GM12878 (cell line): ENCODE data around the gene RAP1GAP2. TPM values are rescaled to one million over a fixed set of nuclear protein-coding genes. Genes with fewer than 3 reads are reported as not detected.

Source experiments
- ATAC-seq: fragments of 200-7000 bp; cut with Tn5 transposase; 3 replicates; pipeline ENCODE4 v1.9.1; 2020; ENCODE audit warnings: mild to moderate bottlenecking, moderate library complexity
- BruUV-seq: library from RNA; stranded (reverse); fragments of 400-500 nt; replicated peaks from 2 replicates; lab custom pipeline; 2021; lab: Mats Ljungman, UMichigan
- CTCF ChIA-PET: fragments of 300-600 bp; sonication (Branson Sonifier 250); formaldehyde crosslinking; extraction: SDS; loops from one replicate; lab custom pipeline; 2021; ENCODE audit warnings: inconsistent platforms; lab: Yijun Ruan, JAX
- POLR2A ChIA-PET: fragments of 350-600 bp; formaldehyde crosslinking; extraction: SDS; loops from one replicate; lab custom pipeline; 2021; ENCODE audit warnings: inconsistent platforms; lab: Charles Lee
- RAD21 ChIA-PET: fragments of 300-600 bp; sonication (Branson Sonifier 250); formaldehyde crosslinking; loops from one replicate; lab custom pipeline; 2023; ENCODE audit warnings: antibody characterized with exemption; ENCODE audit not compliant: unreplicated experiment; lab: Charles Lee
- SMC1A ChIA-PET: fragments of 300-600 bp; sonication (Branson Sonifier 250); formaldehyde crosslinking; loops from one replicate; lab custom pipeline; 2023; ENCODE audit not compliant: unreplicated experiment, uncharacterized antibody; lab: Charles Lee
- DNase-seq: peaks from one replicate; pipeline ENCODE4 v3.0.0-alpha.2; 2011; ENCODE audit warnings: low read depth, low spot score
- FAIRE-seq: peaks from 3 replicates; lab custom pipeline; 2011; peaks lifted over from hg19 to GRCh38; lab: Jason Lieb, UNC
- H2AFZ ChIP-seq: 2 replicates; pipeline ENCODE4 v1.6.0; 2011; ENCODE audit warnings: low read depth, low read length, control low read depth; ENCODE audit not compliant: control insufficient read depth
- H3K27ac ChIP-seq: 2 replicates; pipeline ENCODE4 v1.5.1; 2011; ENCODE audit warnings: control low read depth; ENCODE audit not compliant: control insufficient read depth, insufficient read depth
- H3K27me3 ChIP-seq, 2 experiments: replicated peaks in 1 of 2; 2 replicates each; pipeline versions ENCODE4 v1.6.0 to v1.6.1; 2011; ENCODE audit warnings: low read length in 1 of 2; ENCODE audit not compliant: control insufficient read depth in 2 of 2, insufficient read depth in 2 of 2
- H3K36me3 ChIP-seq, 2 experiments: 2 replicates each; pipeline ENCODE4 v1.5.1; 2011; ENCODE audit warnings: low read length in 1 of 2; ENCODE audit not compliant: control insufficient read depth in 2 of 2, insufficient read depth in 2 of 2
- H3K4me1 ChIP-seq: 2 replicates; pipeline ENCODE4 v1.6.1; 2011; ENCODE audit warnings: mild to moderate bottlenecking, low read length, moderate library complexity, mixed read lengths; ENCODE audit not compliant: control insufficient read depth, insufficient read depth
- H3K4me2 ChIP-seq: 2 replicates; pipeline ENCODE4 v1.6.0; 2011; ENCODE audit warnings: control low read depth; ENCODE audit not compliant: control insufficient read depth, insufficient read depth
- H3K4me3 ChIP-seq: fragments of 200-600 bp; sonication (generic); 2 replicates; pipeline ENCODE4 v1.5.1; 2016
- H3K79me2 ChIP-seq: 2 replicates; pipeline ENCODE4 v1.6.0; 2011; ENCODE audit warnings: low read length; ENCODE audit not compliant: control insufficient read depth, insufficient read depth
- H3K9ac ChIP-seq: 2 replicates; pipeline ENCODE4 v1.8.0; 2011; ENCODE audit warnings: low read length, control low read depth, mixed read lengths; ENCODE audit not compliant: control insufficient read depth, insufficient read depth
- H3K9me3 ChIP-seq: replicated peaks from 3 replicates; pipeline ENCODE4 v1.5.1; 2011; ENCODE audit warnings: mild to moderate bottlenecking, low read length; ENCODE audit not compliant: control insufficient read depth, insufficient read depth
- H4K20me1 ChIP-seq: 2 replicates; pipeline ENCODE4 v1.6.0; 2011; ENCODE audit not compliant: control insufficient read depth, insufficient read depth
- CREM ChIP-seq: IDR thresholded peaks from 2 replicates; pipeline ENCODE4 v1.6.1; 2014; ENCODE audit warnings: antibody characterized with exemption, low read depth
- EP300 ChIP-seq, 2 experiments: fragments of 150-350 bp in 1 of 2; IDR thresholded peaks; 2 replicates each; pipeline ENCODE4 v1.6.1; 2011 to 2012; ENCODE audit warnings: low read depth in 2 of 2, low read length in 2 of 2, borderline replicate concordance in 1 of 2, improper control_type of control experiment in 1 of 2, inconsistent platforms in 1 of 2; ENCODE audit not compliant: control insufficient read depth in 1 of 2
- ESRRA ChIP-seq: IDR thresholded peaks from 2 replicates; pipeline ENCODE4 v1.6.1; 2012; ENCODE audit warnings: mild to moderate bottlenecking, low read length, improper control_type of control experiment
- IKZF1 ChIP-seq: fragments of 450-650 bp; conservative IDR thresholded peaks from 2 replicates; pipeline ENCODE4 v1.6.1; 2017; ENCODE audit warnings: antibody characterized with exemption, mild to moderate bottlenecking
- IKZF2 ChIP-seq, 2 experiments: fragments of 450-650 bp; IDR thresholded peaks; 2 replicates each; pipeline ENCODE4 v1.6.1; 2017; ENCODE audit warnings: mild to moderate bottlenecking in 2 of 2, moderate library complexity in 2 of 2
- JUNB ChIP-seq: IDR thresholded peaks from 2 replicates; pipeline ENCODE4 v1.6.1; 2016; ENCODE audit warnings: antibody characterized with exemption, mild to moderate bottlenecking
- SP1 ChIP-seq: IDR thresholded peaks from one replicate; pipeline ENCODE4 v1.6.1; 2011; ENCODE audit warnings: low read depth, low read length
- STAT3 ChIP-seq: IDR thresholded peaks from 2 replicates; pipeline ENCODE4 v1.6.1; 2011; ENCODE audit warnings: low read depth, low read length, improper control_type of control experiment
- WGBS: methylation state at CpG from one replicate; pipeline ENCODE4 v1.1.6; 2016; ENCODE audit warnings: low lambda C conversion rate; ENCODE audit not compliant: insufficient replicate concordance, insufficient coverage; ENCODE audit errors: missing lambda C conversion rate; 5-methylcytosine and 5-hydroxymethylcytosine counted together
- in situ Hi-C: fragments of 300-500 bp; cut with MboI; formaldehyde crosslinking; loops from 9 replicates; pipeline ENCODE4 v1.14.3; 2018; ENCODE audit warnings: mixed read lengths
- intact Hi-C: fragments of 100-400 bp; cut with micrococcal nuclease; formaldehyde crosslinking; loops from one replicate; pipeline ENCODE4 v1.14.2; 2022; ENCODE audit not compliant: unreplicated experiment
- polyA plus RNA-seq, 11 experiments: library from polyadenylated mRNA; depleted of rRNA in 4 of 11; unstranded in 6 of 11; stranded (reverse) in 5 of 11; fragments of >200 nt; fragmentation: Nextera tagmentation in 4 of 11; fragmentation: Illumina TruSeq in 1 of 11; extraction: Ambion mirVana in 4 of 11; extraction: Trizol in 1 of 11; gene quantifications; 1 replicate in 1 of 11; 2 replicates in 10 of 11; pipeline versions ENCODE4 v1.2.1 to v1.2.3, GENCODE V29; 2011 to 2016; ENCODE audit warnings: inconsistent platforms in 2 of 11, missing spikeins in 2 of 11, low read depth in 1 of 11
- total RNA-seq, 4 experiments: library from RNA; depleted of rRNA in 3 of 4; stranded (reverse); fragments of >200 nt in 3 of 4; fragmentation: Illumina TruSeq in 1 of 4; extraction: Trizol in 1 of 4; gene quantifications; 2 replicates each; pipeline versions ENCODE4 v1.2.1 to v1.2.3, GENCODE V29; 2013 to 2021
- TF ChIP-seq, protein P1 (sequence below): IDR thresholded peaks from 2 replicates; pipeline ENCODE4 v1.6.1; 2012; ENCODE audit warnings: low read length, inconsistent platforms
- TF ChIP-seq, protein P2 (sequence below): IDR thresholded peaks from 2 replicates; pipeline ENCODE4 v1.6.1; 2012; ENCODE audit warnings: low read depth, low read length, improper control_type of control experiment
- TF ChIP-seq, protein P3 (sequence below): fragments of 450-650 bp; IDR thresholded peaks from 2 replicates; pipeline ENCODE4 v1.6.1; 2017; ENCODE audit warnings: mild to moderate bottlenecking, moderate library complexity
- TF ChIP-seq, protein P4 (sequence below): IDR thresholded peaks from 2 replicates; pipeline ENCODE4 v1.6.1; 2011; ENCODE audit warnings: borderline replicate concordance, low read depth, mild to moderate bottlenecking, moderate library complexity, mixed read lengths, low read length; ENCODE audit not compliant: insufficient read depth; ENCODE audit errors: extremely low read length

The RAP1GAP2 gene
- total and polyA plus RNA-seq, 10 of the 15 experiments (the other 5 are each of a cell fraction or from before 2014, with no cell fraction given) = 0.03 to 0.95 (median 0.49) TPM; not detected in 2

DNA sequence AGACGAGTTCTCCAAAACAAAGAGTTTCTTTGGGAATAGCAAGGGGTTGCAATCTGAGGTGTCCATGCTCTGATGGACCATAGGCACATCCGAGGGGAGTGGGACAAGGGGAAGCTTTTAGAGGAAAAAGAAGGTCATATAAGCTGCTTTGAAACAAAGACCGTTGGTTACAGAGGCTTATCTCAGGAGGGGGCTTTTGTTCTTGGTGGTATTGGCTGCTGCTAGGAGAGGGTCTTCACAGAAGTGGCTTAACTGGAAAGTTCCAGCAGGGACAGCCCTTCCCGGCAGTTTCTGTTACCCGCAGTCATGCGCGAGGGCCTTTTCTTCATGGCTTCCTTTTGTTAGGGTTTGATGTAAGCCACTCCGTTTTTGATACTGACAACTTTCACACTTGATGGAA lies 76.0 kb downstream of the RAP1GAP2 start (continued):
- TF ChIP-seq EP300 (IDR thresholded peaks at IDR 0.05; ENCODE audit: borderline replicate concordance in 1 of 2, control insufficient read depth in 1 of 2, low read depth in 2 of 2, low read length in 2 of 2) (no peak), ESRRA (no peak), IKZF1 (no peak), JUNB (no peak), IKZF2 (IDR thresholded peaks at IDR 0.05) (no peak), SP1 (no peak), STAT3 (no peak)
- TF ChIP-seq, protein P1, sequence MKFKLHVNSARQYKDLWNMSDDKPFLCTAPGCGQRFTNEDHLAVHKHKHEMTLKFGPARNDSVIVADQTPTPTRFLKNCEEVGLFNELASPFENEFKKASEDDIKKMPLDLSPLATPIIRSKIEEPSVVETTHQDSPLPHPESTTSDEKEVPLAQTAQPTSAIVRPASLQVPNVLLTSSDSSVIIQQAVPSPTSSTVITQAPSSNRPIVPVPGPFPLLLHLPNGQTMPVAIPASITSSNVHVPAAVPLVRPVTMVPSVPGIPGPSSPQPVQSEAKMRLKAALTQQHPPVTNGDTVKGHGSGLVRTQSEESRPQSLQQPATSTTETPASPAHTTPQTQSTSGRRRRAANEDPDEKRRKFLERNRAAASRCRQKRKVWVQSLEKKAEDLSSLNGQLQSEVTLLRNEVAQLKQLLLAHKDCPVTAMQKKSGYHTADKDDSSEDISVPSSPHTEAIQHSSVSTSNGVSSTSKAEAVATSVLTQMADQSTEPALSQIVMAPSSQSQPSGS = no peak
- TF ChIP-seq, protein P2, sequence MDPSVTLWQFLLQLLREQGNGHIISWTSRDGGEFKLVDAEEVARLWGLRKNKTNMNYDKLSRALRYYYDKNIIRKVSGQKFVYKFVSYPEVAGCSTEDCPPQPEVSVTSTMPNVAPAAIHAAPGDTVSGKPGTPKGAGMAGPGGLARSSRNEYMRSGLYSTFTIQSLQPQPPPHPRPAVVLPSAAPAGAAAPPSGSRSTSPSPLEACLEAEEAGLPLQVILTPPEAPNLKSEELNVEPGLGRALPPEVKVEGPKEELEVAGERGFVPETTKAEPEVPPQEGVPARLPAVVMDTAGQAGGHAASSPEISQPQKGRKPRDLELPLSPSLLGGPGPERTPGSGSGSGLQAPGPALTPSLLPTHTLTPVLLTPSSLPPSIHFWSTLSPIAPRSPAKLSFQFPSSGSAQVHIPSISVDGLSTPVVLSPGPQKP = no peak

DNA sequence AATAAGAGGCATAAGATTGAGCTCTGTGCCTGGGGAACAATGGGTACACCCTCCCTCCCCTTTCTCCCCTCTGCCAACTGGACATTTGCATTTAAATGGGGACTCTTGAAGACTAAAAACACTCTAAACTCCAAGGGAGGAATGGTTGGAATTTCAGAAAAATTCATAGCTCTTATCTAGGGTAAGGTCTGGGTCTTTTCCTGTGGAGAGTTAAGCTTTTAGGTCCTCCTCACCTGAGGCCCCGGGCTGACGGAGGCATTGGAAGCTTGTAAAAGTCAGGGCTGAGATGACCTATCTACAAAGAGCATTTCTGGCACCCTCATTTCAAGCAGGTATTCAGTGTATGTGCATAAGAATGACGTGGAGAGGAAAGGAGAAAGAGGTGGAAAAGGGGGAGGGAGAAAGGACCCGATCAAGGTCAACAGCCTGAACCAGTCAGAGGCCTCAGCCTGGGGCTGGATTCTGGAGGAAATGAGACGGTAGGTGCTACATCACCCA lies 78.0 kb downstream of the RAP1GAP2 start:
- Histone ChIP-seq H3K4me3 (no peak overlapping the region), H3K9me3 (no peaks in the 10 kb centered on the region), H4K20me1 (no peaks in the 10 kb centered on the region), H3K79me2 (no peaks in the 10 kb centered on the region), H3K27ac (no peak overlapping the region), H2AFZ (no peak overlapping the region), H3K9ac (no peak overlapping the region), H3K4me1 (no peaks in the 10 kb centered on the region), H3K36me3 (no peaks in the 10 kb centered on the region), H3K4me2 (no peak overlapping the region), H3K27me3 (no peaks in the 10 kb centered on the region)
- ChIA-PET RAD21 (no interaction called here), CTCF (no interaction called here), POLR2A (no interaction called here), SMC1A (no interaction called here)
- DNase-seq (no peak), ATAC-seq (no peak), FAIRE-seq (no peak)
- WGBS = 18% methylated on average over 5 of the region's 5 CpGs
- intact Hi-C loops = no loop called here
- BruUV-seq = no TSS peak
- in situ Hi-C loops = no loop called here
- TF ChIP-seq, protein P3, sequence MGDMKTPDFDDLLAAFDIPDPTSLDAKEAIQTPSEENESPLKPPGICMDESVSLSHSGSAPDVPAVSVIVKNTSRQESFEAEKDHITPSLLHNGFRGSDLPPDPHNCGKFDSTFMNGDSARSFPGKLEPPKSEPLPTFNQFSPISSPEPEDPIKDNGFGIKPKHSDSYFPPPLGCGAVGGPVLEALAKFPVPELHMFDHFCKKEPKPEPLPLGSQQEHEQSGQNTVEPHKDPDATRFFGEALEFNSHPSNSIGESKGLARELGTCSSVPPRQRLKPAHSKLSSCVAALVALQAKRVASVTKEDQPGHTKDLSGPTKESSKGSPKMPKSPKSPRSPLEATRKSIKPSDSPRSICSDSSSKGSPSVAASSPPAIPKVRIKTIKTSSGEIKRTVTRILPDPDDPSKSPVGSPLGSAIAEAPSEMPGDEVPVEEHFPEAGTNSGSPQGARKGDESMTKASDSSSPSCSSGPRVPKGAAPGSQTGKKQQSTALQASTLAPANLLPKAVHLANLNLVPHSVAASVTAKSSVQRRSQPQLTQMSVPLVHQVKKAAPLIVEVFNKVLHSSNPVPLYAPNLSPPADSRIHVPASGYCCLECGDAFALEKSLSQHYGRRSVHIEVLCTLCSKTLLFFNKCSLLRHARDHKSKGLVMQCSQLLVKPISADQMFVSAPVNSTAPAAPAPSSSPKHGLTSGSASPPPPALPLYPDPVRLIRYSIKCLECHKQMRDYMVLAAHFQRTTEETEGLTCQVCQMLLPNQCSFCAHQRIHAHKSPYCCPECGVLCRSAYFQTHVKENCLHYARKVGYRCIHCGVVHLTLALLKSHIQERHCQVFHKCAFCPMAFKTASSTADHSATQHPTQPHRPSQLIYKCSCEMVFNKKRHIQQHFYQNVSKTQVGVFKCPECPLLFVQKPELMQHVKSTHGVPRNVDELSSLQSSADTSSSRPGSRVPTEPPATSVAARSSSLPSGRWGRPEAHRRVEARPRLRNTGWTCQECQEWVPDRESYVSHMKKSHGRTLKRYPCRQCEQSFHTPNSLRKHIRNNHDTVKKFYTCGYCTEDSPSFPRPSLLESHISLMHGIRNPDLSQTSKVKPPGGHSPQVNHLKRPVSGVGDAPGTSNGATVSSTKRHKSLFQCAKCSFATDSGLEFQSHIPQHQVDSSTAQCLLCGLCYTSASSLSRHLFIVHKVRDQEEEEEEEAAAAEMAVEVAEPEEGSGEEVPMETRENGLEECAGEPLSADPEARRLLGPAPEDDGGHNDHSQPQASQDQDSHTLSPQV = no peak
- TF ChIP-seq, protein P4, sequence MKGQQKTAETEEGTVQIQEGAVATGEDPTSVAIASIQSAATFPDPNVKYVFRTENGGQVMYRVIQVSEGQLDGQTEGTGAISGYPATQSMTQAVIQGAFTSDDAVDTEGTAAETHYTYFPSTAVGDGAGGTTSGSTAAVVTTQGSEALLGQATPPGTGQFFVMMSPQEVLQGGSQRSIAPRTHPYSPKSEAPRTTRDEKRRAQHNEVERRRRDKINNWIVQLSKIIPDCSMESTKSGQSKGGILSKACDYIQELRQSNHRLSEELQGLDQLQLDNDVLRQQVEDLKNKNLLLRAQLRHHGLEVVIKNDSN = no peak
- TF ChIP-seq CREM = no peak
